HepG2 (cell line): ENCODE data around the gene OTUD4. TPM values are rescaled to one million over a fixed set of nuclear protein-coding genes. Genes with fewer than 3 reads are reported as not detected.

Source experiments
- ATAC-seq: fragments of 200-7000 bp; cut with Tn5 transposase; 3 replicates; pipeline ENCODE4 v1.9.1; 2020; ENCODE audit warnings: mild to moderate bottlenecking, moderate library complexity
- BruUV-seq: library from RNA; stranded (reverse); fragments of 400-500 nt; replicated peaks from 2 replicates; lab custom pipeline; 2021; lab: Mats Ljungman, UMichigan
- CTCF ChIA-PET: fragments of 300-600 bp; formaldehyde crosslinking; extraction: SDS; loops from one replicate; lab custom pipeline; 2021; ENCODE audit warnings: low total read pairs, inconsistent platforms, low intra/inter-chr PET ratio; lab: Yijun Ruan, JAX
- POLR2A ChIA-PET: fragments of 350-600 bp; sonication (Branson Sonifier 250); formaldehyde crosslinking; loops from one replicate; lab custom pipeline; 2020; ENCODE audit warnings: antibody characterized with exemption, inconsistent platforms; lab: Yijun Ruan, JAX
- DNase-seq: peaks from one replicate; pipeline ENCODE4 v3.0.0-alpha.2; 2015; ENCODE audit warnings: low spot score
- FAIRE-seq: peaks from 3 replicates; lab custom pipeline; 2011; peaks lifted over from hg19 to GRCh38; lab: Jason Lieb, UNC
- H2AFZ ChIP-seq: one replicate; pipeline ENCODE4 v1.6.1; 2011; ENCODE audit warnings: low read length, inconsistent platforms
- H3K27ac ChIP-seq: fragments of 300-600 bp; 3 replicates; pipeline ENCODE4 v1.8.0; 2011; ENCODE audit warnings: mixed run types, mild to moderate bottlenecking, mixed read lengths, low read length, inconsistent platforms; ENCODE audit not compliant: insufficient read depth; ENCODE audit errors: extremely low read length
- H3K27me3 ChIP-seq, 2 experiments: fragments of 200-600 bp in 1 of 2; 2 replicates in 1 of 2; 3 replicates in 1 of 2; pipeline versions ENCODE4 v1.6.0 to v1.8.0; 2011; ENCODE audit warnings: low read length in 2 of 2, mild to moderate bottlenecking in 2 of 2, moderate library complexity in 2 of 2, inconsistent platforms in 1 of 2; ENCODE audit not compliant: insufficient read depth in 2 of 2, control insufficient read depth in 1 of 2
- H3K36me3 ChIP-seq, 2 experiments: fragments of 200-600 bp in 1 of 2; replicated peaks in 1 of 2; 2 replicates in 1 of 2; 3 replicates in 1 of 2; pipeline versions ENCODE4 v1.5.1 to v1.8.0; 2011; ENCODE audit warnings: low read length in 2 of 2, inconsistent platforms in 1 of 2; ENCODE audit not compliant: insufficient read depth in 2 of 2, control insufficient read depth in 1 of 2
- H3K4me1 ChIP-seq: 2 replicates; pipeline ENCODE4 v1.5.1; 2012; ENCODE audit warnings: low read length, inconsistent platforms; ENCODE audit not compliant: insufficient read depth
- H3K4me2 ChIP-seq: 2 replicates; pipeline ENCODE4 v1.6.0; 2011; ENCODE audit warnings: low read depth, low read length, inconsistent platforms
- H3K4me3 ChIP-seq, 3 experiments: fragments of 200-600 bp in 1 of 3; sonication (generic), shearing (Covaris generic) in 1 of 3; replicated peaks in 1 of 3; 2 replicates each; pipeline ENCODE4 v1.5.1; 2011 to 2016; ENCODE audit warnings: low read length in 3 of 3, inconsistent platforms in 2 of 3, low read depth in 2 of 3, mild to moderate bottlenecking in 2 of 3, control low read depth in 1 of 3, mixed read lengths in 1 of 3; ENCODE audit not compliant: insufficient read depth in 1 of 3
- H3K79me2 ChIP-seq: one replicate; pipeline ENCODE4 v1.6.1; 2011; ENCODE audit warnings: low read length, inconsistent platforms; ENCODE audit not compliant: insufficient read depth
- H3K9ac ChIP-seq: 2 replicates; pipeline ENCODE4 v1.6.0; 2011; ENCODE audit warnings: mild to moderate bottlenecking, low read depth, low read length, inconsistent platforms; ENCODE audit not compliant: insufficient read depth
- H3K9me3 ChIP-seq: 2 replicates; pipeline ENCODE4 v1.5.1; 2012; ENCODE audit warnings: mild to moderate bottlenecking, low read length
- H4K20me1 ChIP-seq: 2 replicates; pipeline ENCODE4 v1.6.0; 2011; ENCODE audit warnings: inconsistent platforms, mild to moderate bottlenecking, low read length, moderate library complexity; ENCODE audit not compliant: insufficient read depth
- CBFB ChIP-seq: sonication (generic); formaldehyde crosslinking; IDR thresholded peaks from 2 replicates; pipeline ENCODE4 v1.4.0; 2020; ENCODE audit warnings: missing genetic modification reagents
- CEBPG ChIP-seq: IDR thresholded peaks from 2 replicates; pipeline ENCODE4 v1.6.1; 2016
- CREM ChIP-seq, 2 experiments: sonication (generic) in 1 of 2; formaldehyde crosslinking in 1 of 2; IDR thresholded peaks; 2 replicates each; pipeline versions ENCODE4 v1.4.0 to v1.6.1; 2016 to 2020; ENCODE audit warnings: antibody characterized with exemption in 1 of 2, mild to moderate bottlenecking in 1 of 2, missing genetic modification reagents in 1 of 2
- EEA1 ChIP-seq: sonication (generic); formaldehyde crosslinking; IDR thresholded peaks from 2 replicates; pipeline ENCODE4 v1.5.1; 2020; ENCODE audit warnings: mild to moderate bottlenecking, missing genetic modification reagents, borderline replicate concordance
- GZF1 ChIP-seq: sonication (generic); formaldehyde crosslinking; IDR thresholded peaks from 2 replicates; pipeline ENCODE4 v1.5.1; 2020; ENCODE audit warnings: mild to moderate bottlenecking, missing genetic modification reagents
- RBFOX2 ChIP-seq: fragments of 200-400 bp; formaldehyde crosslinking; IDR thresholded peaks from 2 replicates; pipeline ENCODE4 v1.6.1; 2017; ENCODE audit warnings: low read depth, mild to moderate bottlenecking, low read length
- ZBTB8A ChIP-seq: sonication (generic); formaldehyde crosslinking; IDR thresholded peaks from 2 replicates; pipeline ENCODE4 v1.4.0; 2020; ENCODE audit warnings: mild to moderate bottlenecking, low read depth, missing genetic modification reagents, borderline replicate concordance
- ZNF558 ChIP-seq: sonication (generic); formaldehyde crosslinking; IDR thresholded peaks from 2 replicates; pipeline ENCODE4 v1.9.0; 2022; ENCODE audit warnings: mild to moderate bottlenecking, missing genetic modification reagents, borderline replicate concordance
- ZNF883 ChIP-seq: sonication (generic); formaldehyde crosslinking; IDR thresholded peaks from 2 replicates; pipeline ENCODE4 v1.5.1; 2020; ENCODE audit warnings: mild to moderate bottlenecking, missing genetic modification reagents; ENCODE audit errors: not compliant biosample characterization
- WGBS: methylation state at CpG from one replicate; pipeline ENCODE4 v1.1.6; 2017; ENCODE audit warnings: low lambda C conversion rate; 5-methylcytosine and 5-hydroxymethylcytosine counted together
- in situ Hi-C: cut with HindIII; loops from 2 replicates; pipeline ENCODE4 v1.10.0; 2017; ENCODE audit warnings: low pct_unique_long_range_greater_than_20kb; ENCODE audit not compliant: extremely low pct_ligation_motif_present
- intact Hi-C: fragments of 100-400 bp; cut with micrococcal nuclease; formaldehyde crosslinking; loops from one replicate; pipeline ENCODE4 v1.10.0; 2022; ENCODE audit not compliant: unreplicated experiment
- polyA plus RNA-seq, 8 experiments: library from polyadenylated mRNA; depleted of rRNA in 3 of 8; stranded (reverse) in 7 of 8; unstranded in 1 of 8; fragments of >200 nt; fragmentation: Illumina TruSeq in 4 of 8; extraction: Trizol in 4 of 8; gene quantifications; 2 replicates each; pipeline versions ENCODE4 v1.2.1 to v1.2.3, GENCODE V29; 2011 to 2016; ENCODE audit warnings: low read depth in 4 of 8, missing spikeins in 1 of 8, mixed read lengths in 1 of 8; ENCODE audit not compliant: insufficient read depth in 1 of 8
- total RNA-seq, 5 experiments: library from RNA; depleted of rRNA; stranded (reverse); fragments of >200 nt; fragmentation: Illumina TruSeq; extraction: Trizol; gene quantifications; 2 replicates each; pipeline ENCODE4 v1.2.3, GENCODE V29; 2016; ENCODE audit warnings: low read depth in 1 of 5

Gene OTUD4
- total and polyA plus RNA-seq, 2 of the 13 experiments (the other 11 are each of a cell fraction or from before 2014, with no cell fraction given), result 16.1 to 18.0 TPM

- no peak for TF ChIP-seq GZF1 (CRISPR knock-in tag)
Observed at GRCh38 chr4:145186729-145187128, 6.3 kb upstream of the OTUD4 start (continued).

DNA sequence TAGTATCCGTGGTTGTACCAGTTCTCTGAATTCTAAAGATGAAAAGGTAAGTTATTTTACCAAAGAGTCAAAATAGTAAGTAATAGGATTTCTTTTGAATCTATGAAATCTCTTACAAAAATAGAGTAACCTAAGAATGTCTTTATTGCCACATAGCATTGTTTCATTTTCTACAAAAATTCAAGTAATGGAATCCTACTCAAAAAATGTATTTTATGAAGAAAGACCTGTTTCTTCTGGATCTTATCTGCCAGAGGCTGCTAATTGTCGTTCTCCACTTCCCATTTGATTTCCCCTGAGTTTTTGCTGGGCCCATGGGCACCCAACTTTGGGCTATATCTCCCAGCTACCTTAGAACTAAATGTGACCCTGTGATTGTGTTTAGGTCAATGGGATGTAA is 3.2 kb upstream of the OTUD4 start:
- intact Hi-C loops (loop anchor here (5.0 kb wide), 1 partner anchor 299 kb away; the partner anchor contains the start of gene SMAD1), in situ Hi-C loops (no loop called here)
- ChIA-PET POLR2A (no interaction called here), CTCF (no interaction called here)
- no peak overlapping the region for H2AFZ ChIP-seq
- peaks cover 9% of the 10 kb centered on the region for H3K79me2 ChIP-seq
- WGBS, result 40% methylated on average over 2 of the region's 2 CpGs
- no peaks in the 10 kb centered on the region for H3K36me3 ChIP-seq
- FAIRE-seq (no peak), DNase-seq (no peak), ATAC-seq (no peak)
- no peaks in the 10 kb centered on the region for H4K20me1 ChIP-seq
- no peak overlapping the region for H3K27ac ChIP-seq
- no peak overlapping the region for H3K4me3 ChIP-seq
- H3K9ac ChIP-seq, result no peak overlapping the region
- no peak overlapping the region for H3K4me2 ChIP-seq
- H3K4me1 ChIP-seq, result peaks cover 9% of the 10 kb centered on the region
- peaks cover 0 to 4% of the 10 kb centered on the region in 2 experiments; a peak in 2 of 5 replicates for H3K27me3 ChIP-seq
- no peaks in the 10 kb centered on the region for H3K9me3 ChIP-seq
- no peak for TF ChIP-seq ZBTB8A (CRISPR knock-in tag)
- TF ChIP-seq CEBPG (CRISPR knock-in tag), result no peak
- TF ChIP-seq RBFOX2, result no peak
- TF ChIP-seq EEA1 (CRISPR knock-in tag), result no peak
- TF ChIP-seq CBFB, result no peak
- no peak for TF ChIP-seq ZNF558 (CRISPR knock-in tag)
- TF ChIP-seq CREM (IDR thresholded peaks at IDR 0.05), result no peak
- TF ChIP-seq CREM (CRISPR knock-in tag; IDR thresholded peaks at IDR 0.05), result no peak
- no peak for TF ChIP-seq ZNF883 (CRISPR knock-in tag)
- BruUV-seq, result no TSS peak
